Epithelial cell of proximal tubule (primary cell): ENCODE measurements around the gene PRDM13. TPM values are rescaled to one million over a fixed set of nuclear protein-coding genes. Genes with fewer than 3 reads are reported as not detected.
"Not testable (repeated sequence)": the region's sequence is repeated elsewhere in the genome, so short reads cannot be mapped to it uniquely, and the experiment has no call there.

ENCODE experiments used
- DNase-seq: peaks from one replicate; pipeline ENCODE4 v3.0.0-alpha.2; 2011; ENCODE audit warnings: low read depth
- H3K4me3 ChIP-seq: 2 replicates; pipeline ENCODE4 v1.5.1; 2011; ENCODE audit warnings: low read depth, mild to moderate bottlenecking, low read length
- CTCF ChIP-seq: conservative IDR thresholded peaks from 2 replicates; pipeline ENCODE4 v1.5.1; 2012; ENCODE audit warnings: low read depth, mild to moderate bottlenecking, low read length
- total RNA-seq: library from RNA; depleted of rRNA; stranded (reverse); fragments of >200 nt; gene quantifications from 2 replicates; pipeline ENCODE4 v1.2.3, GENCODE V29; 2015

Gene PRDM13
- total RNA-seq, 1 donor from 2014 or later = not detected

GRCh38 chr6:99590728-99591672 lies 15.6 kb upstream of the PRDM13 start:
- no peak for DNase-seq
- no peak overlapping the region for H3K4me3 ChIP-seq
- TF ChIP-seq CTCF = no peak

GRCh38 chr6:99591673-99592364 lies 14.8 kb upstream of the PRDM13 start:
- TF ChIP-seq CTCF = no peak
- no peak for DNase-seq
- no peak overlapping the region for H3K4me3 ChIP-seq

GRCh38 chr6:99592900-99593299 lies 13.7 kb upstream of the PRDM13 start:
- TF ChIP-seq CTCF = no peak
- DNase-seq = no peak
- no peak overlapping the region for H3K4me3 ChIP-seq

GRCh38 chr6:99594696-99595095 lies 11.9 kb upstream of the PRDM13 start:
- not testable (repeated sequence) for H3K4me3 ChIP-seq, DNase-seq

GRCh38 chr6:99602520-99603420 lies 3.9 kb upstream of the PRDM13 start:
- H3K4me3 ChIP-seq = no peak overlapping the region
- no peak for DNase-seq

GRCh38 chr6:99603421-99604165 lies 3.0 kb upstream of the PRDM13 start:
- TF ChIP-seq CTCF = no peak
- no peak for DNase-seq
- H3K4me3 ChIP-seq = peak overlapping the region; percentile 25

More at GRCh38 chr6:99602520-99603420, 3.9 kb upstream of the PRDM13 start:
- no peak for TF ChIP-seq CTCF
